ENCODE results near the gene CILP.
"Not testable (repeated sequence)": the region's sequence is repeated elsewhere in the genome, so short reads cannot be mapped to it uniquely, and the experiment has no call there.

CILP gene

GRCh38 chr15:65194826-65195547, 16.3 kb downstream of the CILP start:
- DNase-seq: no peak

- peak in 1 of 5 experiments; percentile 11 for DNase-seq
These were observed 19.3 kb downstream of the CILP start for GRCh38 chr15:65192016-65192415.

GRCh38 chr15:65189102-65189740, 22.1 kb downstream of the CILP start:
- DNase-seq: peak in 1 of 5 experiments; percentile 29

- not testable (repeated sequence) for DNase-seq
These were observed 22.8 kb downstream of the CILP start for GRCh38 chr15:65188472-65188871.

GRCh38 chr15:65184868-65185717, 26.2 kb downstream of the CILP start, which contains the start of gene CLPX:
TSS of gene CLPX (minus strand) at chr15:65185342. CDS start at chr15:65185153, 189 bp downstream.
- DNase-seq: peak; percentile 75 to 98 (median 90)

GRCh38 chr15:65184305-65184867, 26.9 kb downstream of the CILP start:
- peak in 2 of 5 experiments; percentile 14 to 61 for DNase-seq

- no peak for DNase-seq
These were observed 27.5 kb downstream of the CILP start for GRCh38 chr15:65183865-65184159.

- DNase-seq: no peak
These were observed 28.7 kb downstream of the CILP start for GRCh38 chr15:65182538-65182937.

- DNase-seq: not testable (repeated sequence)
These were observed 29.5 kb downstream of the CILP start for GRCh38 chr15:65181582-65182353.

- no peak for DNase-seq
These were observed 31.1 kb downstream of the CILP start for GRCh38 chr15:65180167-65180566.

GRCh38 chr15:65177901-65178300, 33.4 kb downstream of the CILP start:
- no peak for DNase-seq

GRCh38 chr15:65176056-65176455, 35.2 kb downstream of the CILP start:
- DNase-seq: no peak

GRCh38 chr15:65175511-65175910, 35.8 kb downstream of the CILP start:
- no peak for DNase-seq

GRCh38 chr15:65174509-65174908, 36.8 kb downstream of the CILP start:
- DNase-seq: no peak

GRCh38 chr15:65172531-65172930, 38.7 kb downstream of the CILP start:
- DNase-seq: no peak

GRCh38 chr15:65171428-65171827, 39.8 kb downstream of the CILP start:
- no peak for DNase-seq

- DNase-seq: no peak
These were observed 45.4 kb downstream of the CILP start for GRCh38 chr15:65165875-65166274.

- no peak for DNase-seq
These were observed 47.1 kb downstream of the CILP start for GRCh38 chr15:65164139-65164538.

GRCh38 chr15:65163041-65163440, 48.2 kb downstream of the CILP start:
- no peak for DNase-seq

- no peak for DNase-seq
These were observed 54.6 kb downstream of the CILP start for GRCh38 chr15:65156692-65157091.

- no peak for DNase-seq
These were observed 56.6 kb downstream of the CILP start for GRCh38 chr15:65154720-65155119.

GRCh38 chr15:65147902-65148301, 63.4 kb downstream of the CILP start:
- DNase-seq: no peak

Measured in T-helper 2 cell (primary cell).